Skeletal muscle satellite cell (primary cell): ENCODE measurements around the gene CD27. TPM values are rescaled to one million over a fixed set of nuclear protein-coding genes. Genes with fewer than 3 reads are reported as not detected.

Experiments
- H3K27me3 ChIP-seq: 2 replicates; pipeline ENCODE4 v1.7.0; 2013; ENCODE audit warnings: low read length; ENCODE audit not compliant: control insufficient read depth, insufficient read depth
- H3K36me3 ChIP-seq: 2 replicates; pipeline ENCODE4 v1.7.0; 2013; ENCODE audit warnings: mild to moderate bottlenecking, control low read depth, low read length; ENCODE audit not compliant: insufficient read depth
- H3K4me1 ChIP-seq: 2 replicates; pipeline ENCODE4 v1.7.0; 2013; ENCODE audit warnings: low read length; ENCODE audit not compliant: control insufficient read depth, insufficient read depth
- H3K4me2 ChIP-seq: 2 replicates; pipeline ENCODE4 v1.7.0; 2013; ENCODE audit warnings: mild to moderate bottlenecking, low read length
- H3K4me3 ChIP-seq: 2 replicates; pipeline ENCODE4 v1.7.0; 2013; ENCODE audit warnings: low read length
- H3K9ac ChIP-seq: 2 replicates; pipeline ENCODE4 v1.7.0; 2013; ENCODE audit warnings: mild to moderate bottlenecking, low read depth, low read length, moderate library complexity
- H3K9me3 ChIP-seq: replicated peaks from 2 replicates; pipeline ENCODE4 v1.7.0; 2013; ENCODE audit warnings: mild to moderate bottlenecking, control low read depth, low read length
- total RNA-seq: library from RNA; depleted of rRNA; stranded (reverse); fragments of >200 nt; gene quantifications from 2 replicates; pipeline ENCODE4 v1.2.3, GENCODE V29; 2012; rRNA removed

The CD27 gene
- total RNA-seq = not detected in 2 replicates

DNA sequence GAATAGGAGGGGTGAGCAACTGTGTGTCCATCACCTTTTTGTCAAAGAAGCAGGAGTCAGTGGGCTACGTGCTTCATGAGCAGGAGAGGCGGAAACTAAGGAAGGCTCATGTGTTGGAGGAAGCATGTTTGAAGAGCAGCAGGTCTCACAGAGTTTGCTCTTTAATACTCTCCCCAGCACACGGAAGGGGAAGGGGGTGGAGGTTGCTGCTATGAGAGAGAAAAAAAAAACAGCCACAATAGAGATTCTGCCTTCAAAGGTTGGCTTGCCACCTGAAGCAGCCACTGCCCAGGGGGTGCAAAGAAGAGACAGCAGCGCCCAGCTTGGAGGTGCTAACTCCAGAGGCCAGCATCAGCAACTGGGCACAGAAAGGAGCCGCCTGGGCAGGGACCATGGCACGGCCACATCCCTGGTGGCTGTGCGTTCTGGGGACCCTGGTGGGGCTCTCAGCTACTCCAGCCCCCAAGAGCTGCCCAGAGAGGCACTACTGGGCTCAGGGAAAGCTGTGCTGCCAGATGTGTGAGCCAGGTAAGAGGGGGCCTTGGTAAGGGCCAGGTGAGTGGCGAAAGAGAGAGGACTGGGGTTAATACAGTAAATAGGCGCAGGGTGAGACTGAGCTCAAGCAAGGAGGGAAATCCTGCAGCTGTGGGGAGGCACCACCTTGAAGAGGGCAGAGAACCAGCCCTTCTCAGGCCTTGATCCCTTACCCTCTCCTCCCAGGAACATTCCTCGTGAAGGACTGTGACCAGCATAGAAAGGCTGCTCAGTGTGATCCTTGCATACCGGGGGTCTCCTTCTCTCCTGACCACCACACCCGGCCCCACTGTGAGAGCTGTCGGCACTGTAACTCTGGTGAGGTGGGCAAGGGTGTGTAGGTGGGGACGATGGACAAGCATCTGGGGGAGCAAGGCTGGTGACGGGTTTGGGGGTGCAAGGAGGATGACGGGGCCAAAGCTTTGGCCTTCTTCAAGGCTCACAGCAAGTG is at the start of gene CD27:
TSS of gene CD27 (plus strand) at position 252 of the 985 bp plus-strand sequence. CDS start at position 393, 141 bp downstream.
- Histone ChIP-seq H3K4me2 (no peak within 1 kb of the TSS), H3K4me3 (no peak within 1 kb of the TSS)

DNA sequence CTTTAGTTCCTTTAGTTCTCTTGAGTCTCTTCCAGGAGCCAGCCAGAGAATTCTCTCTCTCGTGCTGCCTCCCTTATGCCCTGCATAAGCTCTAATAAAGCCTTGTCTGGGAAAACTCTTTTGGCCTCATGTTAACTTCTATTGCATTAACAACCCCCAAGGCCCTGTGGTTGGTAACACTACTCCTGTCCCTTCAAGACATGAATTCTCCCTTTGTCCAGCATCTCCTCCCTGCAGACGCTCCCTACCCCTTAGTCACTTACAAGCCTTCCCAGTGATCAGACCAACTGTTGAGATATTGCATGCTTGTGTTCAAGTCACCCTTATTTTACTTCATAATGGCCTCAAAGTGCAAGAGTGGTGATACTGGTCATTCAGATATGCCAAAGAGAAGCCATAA is 48.7 kb upstream of the CD27 start:
- H3K36me3 ChIP-seq = peaks cover 42% of the 10 kb centered on the region
- no peaks in the 10 kb centered on the region for H3K27me3 ChIP-seq
- H3K4me2 ChIP-seq = no peak overlapping the region
- no peaks in the 10 kb centered on the region for H3K9me3 ChIP-seq
- H3K4me1 ChIP-seq = no peaks in the 10 kb centered on the region
- no peak overlapping the region for H3K4me3 ChIP-seq
- no peak overlapping the region for H3K9ac ChIP-seq

More for the DNA sequence above, at the start of gene CD27:
- no peak within 1 kb of the TSS for H3K9ac ChIP-seq
- no peaks in the 10 kb centered on the region for H3K27me3 ChIP-seq
- no peaks in the 10 kb centered on the region for H3K36me3 ChIP-seq
- no peaks in the 10 kb centered on the region for H3K9me3 ChIP-seq
- H3K4me1 ChIP-seq = no peaks in the 10 kb centered on the region

DNA sequence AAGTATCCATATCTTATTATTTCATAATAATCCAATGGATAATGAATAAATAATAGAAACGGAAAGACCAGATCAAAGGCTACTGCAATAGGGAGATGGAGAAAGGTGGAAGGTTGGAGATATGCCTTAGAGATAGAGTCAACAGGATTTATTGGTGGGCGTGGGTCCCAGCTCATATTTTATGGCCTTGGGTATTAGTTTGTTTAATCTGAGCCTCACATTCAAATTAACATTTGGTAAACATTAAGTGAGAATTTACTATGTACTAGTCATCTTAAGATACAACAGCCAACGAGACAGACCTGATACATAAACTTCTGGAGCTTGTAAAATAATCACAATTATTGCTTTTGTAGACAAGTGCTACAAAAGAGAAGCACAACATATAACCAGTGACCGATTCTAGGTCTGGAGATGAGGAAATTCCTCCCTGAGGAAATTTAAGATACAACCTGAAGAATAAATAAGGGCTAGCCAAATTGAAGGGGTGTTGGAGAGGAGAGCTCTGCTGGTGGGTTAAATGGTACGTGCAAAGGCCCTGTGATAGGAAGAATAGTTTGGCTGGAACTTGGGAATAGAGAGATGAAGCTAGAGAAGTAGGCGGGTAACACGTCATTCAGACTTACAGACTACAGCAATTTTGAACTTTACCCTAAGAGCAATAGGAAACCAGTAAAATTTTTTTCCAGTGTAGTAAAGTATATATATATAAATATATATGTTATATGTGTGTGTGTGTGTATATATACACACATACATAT is 44.7 kb upstream of the CD27 start:
- no peaks in the 10 kb centered on the region for H3K9me3 ChIP-seq
- no peaks in the 10 kb centered on the region for H3K4me1 ChIP-seq
- H3K9ac ChIP-seq = no peak overlapping the region
- no peak overlapping the region for H3K4me2 ChIP-seq
- peaks cover 8% of the 10 kb centered on the region for H3K36me3 ChIP-seq
- H3K27me3 ChIP-seq = no peaks in the 10 kb centered on the region
- no peak overlapping the region for H3K4me3 ChIP-seq

GRCh38 chr12:6404390-6404789 is 40.4 kb upstream of the CD27 start:
- peaks cover 8% of the 10 kb centered on the region for H3K36me3 ChIP-seq
- no peaks in the 10 kb centered on the region for H3K27me3 ChIP-seq
- no peak overlapping the region for H3K4me3 ChIP-seq
- H3K9ac ChIP-seq = no peak overlapping the region
- no peaks in the 10 kb centered on the region for H3K9me3 ChIP-seq
- no peak overlapping the region for H3K4me2 ChIP-seq
- H3K4me1 ChIP-seq = no peaks in the 10 kb centered on the region

DNA sequence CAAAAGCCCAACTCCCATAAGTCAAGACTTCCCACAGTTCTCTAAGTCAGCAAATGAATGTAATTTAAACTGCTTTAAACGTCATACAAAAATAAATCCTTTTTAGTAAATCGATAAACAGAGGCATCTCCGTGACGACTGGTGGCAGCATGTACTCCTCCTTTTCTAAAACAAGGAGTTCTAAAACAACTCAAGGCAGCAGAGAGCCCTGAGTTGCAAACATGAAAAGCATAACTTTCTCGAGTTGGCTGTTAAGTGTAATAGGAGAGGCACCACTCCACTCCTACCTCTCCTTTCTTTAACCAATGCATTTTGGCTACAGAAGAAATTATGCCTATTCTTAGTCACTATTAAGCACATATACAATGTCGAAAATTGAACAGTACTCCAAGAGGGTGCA is 38.8 kb upstream of the CD27 start:
- no peak overlapping the region for H3K9ac ChIP-seq
- H3K4me3 ChIP-seq = no peak overlapping the region
- no peaks in the 10 kb centered on the region for H3K27me3 ChIP-seq
- H3K9me3 ChIP-seq = no peaks in the 10 kb centered on the region
- H3K4me2 ChIP-seq = no peak overlapping the region
- peaks cover 3% of the 10 kb centered on the region for H3K36me3 ChIP-seq
- no peaks in the 10 kb centered on the region for H3K4me1 ChIP-seq

DNA sequence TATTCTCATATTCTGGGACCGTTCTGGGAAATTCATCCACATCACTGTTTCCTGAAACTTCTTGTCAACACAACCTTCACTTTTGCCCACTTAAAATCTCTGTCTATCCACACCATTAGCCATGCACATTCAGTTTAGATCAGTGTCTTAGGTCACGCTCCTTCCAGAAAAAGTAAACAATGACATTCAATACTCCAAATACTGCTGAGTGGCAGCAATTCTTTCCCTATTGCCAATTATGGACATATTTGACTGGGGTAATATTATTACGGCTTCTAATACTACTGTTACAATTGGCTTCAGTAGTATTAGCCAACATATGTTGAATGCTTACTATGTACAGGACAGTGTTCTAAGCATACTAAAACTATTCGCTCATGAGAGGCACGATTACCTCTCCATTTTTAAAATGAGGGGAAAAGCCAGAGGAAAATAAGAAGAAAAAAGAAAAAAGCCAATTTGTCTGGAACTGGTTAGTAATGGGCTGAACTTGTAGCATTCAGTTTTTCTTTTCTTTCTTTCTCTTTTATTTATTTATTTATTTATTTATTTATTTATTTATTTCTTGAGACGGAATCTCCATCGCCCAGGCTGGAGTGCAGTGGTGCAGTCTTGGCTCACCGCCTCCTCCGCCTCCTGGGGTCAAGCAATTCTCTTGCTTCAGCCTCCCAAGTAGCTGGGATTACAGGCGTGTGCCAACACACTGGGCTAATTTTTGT is 37.4 kb upstream of the CD27 start:
- Histone ChIP-seq H3K4me1 (no peaks in the 10 kb centered on the region), H3K9ac (no peak overlapping the region), H3K4me2 (no peak overlapping the region), H3K9me3 (no peaks in the 10 kb centered on the region), H3K4me3 (no peak overlapping the region), H3K36me3 (peaks cover 3% of the 10 kb centered on the region), H3K27me3 (no peaks in the 10 kb centered on the region)

DNA sequence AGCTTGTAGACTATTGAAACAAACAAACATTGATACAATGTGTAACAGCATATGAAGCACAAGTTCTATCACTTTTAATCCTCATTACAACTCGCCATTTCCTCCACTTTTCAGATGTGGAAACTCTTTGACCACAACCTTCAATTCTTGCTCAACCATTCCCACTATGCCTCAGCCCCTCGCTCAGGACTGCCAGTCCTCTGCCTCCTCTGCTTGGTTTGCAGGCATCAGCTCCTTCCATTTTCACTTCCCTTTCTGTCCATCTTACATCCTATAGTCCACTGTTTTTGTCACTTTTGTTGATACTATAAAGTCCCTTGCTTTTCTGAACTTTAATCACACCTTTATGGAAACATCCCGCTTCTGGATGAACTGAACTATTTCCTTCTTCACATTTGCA is 28.2 kb upstream of the CD27 start:
- H3K9me3 ChIP-seq = no peaks in the 10 kb centered on the region
- H3K4me2 ChIP-seq = no peak overlapping the region
- no peaks in the 10 kb centered on the region for H3K4me1 ChIP-seq
- no peak overlapping the region for H3K4me3 ChIP-seq
- H3K36me3 ChIP-seq = no peaks in the 10 kb centered on the region
- no peaks in the 10 kb centered on the region for H3K27me3 ChIP-seq
- no peak overlapping the region for H3K9ac ChIP-seq

DNA sequence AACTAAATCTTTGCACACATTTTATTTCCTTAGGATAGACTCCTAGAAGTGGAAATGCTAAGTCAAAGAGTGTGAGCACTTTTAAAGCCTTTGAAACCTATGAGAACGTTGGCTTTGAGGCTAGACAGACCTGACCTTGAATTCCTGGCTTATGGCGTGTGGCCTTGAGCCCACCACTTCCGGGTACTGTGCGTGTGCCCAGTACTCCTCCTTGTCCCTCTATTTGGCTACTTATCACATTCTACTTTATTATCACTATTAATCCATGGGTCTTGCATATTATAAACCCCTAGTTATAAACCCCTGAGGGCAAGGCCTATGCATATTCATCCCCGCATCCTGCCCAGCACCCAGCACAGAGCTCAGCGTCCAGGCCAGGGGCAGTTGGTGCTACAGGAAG is 26.0 kb upstream of the CD27 start:
- no peaks in the 10 kb centered on the region for H3K4me1 ChIP-seq
- no peak overlapping the region for H3K4me2 ChIP-seq
- no peaks in the 10 kb centered on the region for H3K27me3 ChIP-seq
- H3K9ac ChIP-seq = no peak overlapping the region
- H3K36me3 ChIP-seq = no peaks in the 10 kb centered on the region
- H3K9me3 ChIP-seq = no peaks in the 10 kb centered on the region
- H3K4me3 ChIP-seq = no peak overlapping the region

DNA sequence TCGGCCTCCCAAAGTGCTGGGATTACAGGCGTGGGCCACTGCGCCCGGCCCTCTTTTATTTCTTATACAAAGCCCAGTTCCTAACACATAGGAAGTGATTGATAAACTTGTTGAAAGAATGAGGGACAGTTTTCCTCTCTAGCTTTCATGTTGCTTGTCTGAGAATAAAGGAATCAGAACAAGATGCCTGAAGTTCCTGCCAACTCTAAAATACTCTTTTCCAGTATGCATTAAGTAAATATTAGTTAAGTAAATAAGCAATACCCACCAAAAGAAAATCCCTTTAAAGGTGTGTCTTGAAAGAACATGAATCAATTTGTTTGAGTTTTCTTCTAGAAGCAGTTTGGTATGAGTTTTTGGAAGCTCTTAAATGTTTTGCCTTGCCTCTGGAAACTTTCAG is 24.4 kb upstream of the CD27 start:
- no peak overlapping the region for H3K4me2 ChIP-seq
- no peak overlapping the region for H3K9ac ChIP-seq
- no peaks in the 10 kb centered on the region for H3K27me3 ChIP-seq
- no peaks in the 10 kb centered on the region for H3K4me1 ChIP-seq
- H3K9me3 ChIP-seq = no peaks in the 10 kb centered on the region
- no peaks in the 10 kb centered on the region for H3K36me3 ChIP-seq
- no peak overlapping the region for H3K4me3 ChIP-seq

GRCh38 chr12:6423267-6424007 is 21.3 kb upstream of the CD27 start:
- H3K9me3 ChIP-seq = no peaks in the 10 kb centered on the region
- no peaks in the 10 kb centered on the region for H3K27me3 ChIP-seq
- H3K4me3 ChIP-seq = no peak overlapping the region
- H3K9ac ChIP-seq = no peak overlapping the region
- H3K4me1 ChIP-seq = no peaks in the 10 kb centered on the region
- no peaks in the 10 kb centered on the region for H3K36me3 ChIP-seq
- no peak overlapping the region for H3K4me2 ChIP-seq

GRCh38 chr12:6424008-6424347 is 20.8 kb upstream of the CD27 start:
- Histone ChIP-seq H3K9ac (no peak overlapping the region), H3K27me3 (no peaks in the 10 kb centered on the region), H3K4me2 (no peak overlapping the region), H3K4me3 (no peak overlapping the region), H3K9me3 (no peaks in the 10 kb centered on the region), H3K4me1 (no peaks in the 10 kb centered on the region), H3K36me3 (no peaks in the 10 kb centered on the region)
